Glutamatergic neuron (in vitro differentiated cells): Measurements from ENCODE around the gene RAB6B. TPM values are rescaled to one million over a fixed set of nuclear protein-coding genes. Genes with fewer than 3 reads are reported as not detected.

ENCODE experiments used
- DNase-seq: peaks from one replicate; pipeline ENCODE4 v3.0.0; 2022
- H3K27ac Mint-ChIP-seq: one replicate; pipeline ENCODE4 v1.8.0; 2020; ENCODE audit warnings: mild to moderate bottlenecking, mixed read lengths, inconsistent platforms; ENCODE audit not compliant: unreplicated experiment
- H3K27me3 Mint-ChIP-seq: one replicate; pipeline ENCODE4 v1.8.0; 2020; ENCODE audit warnings: mild to moderate bottlenecking, moderate library complexity, mixed read lengths, inconsistent platforms; ENCODE audit not compliant: unreplicated experiment
- H3K36me3 Mint-ChIP-seq: one replicate; pipeline ENCODE4 v1.8.0; 2020; ENCODE audit warnings: mild to moderate bottlenecking, mixed read lengths, inconsistent platforms; ENCODE audit not compliant: unreplicated experiment
- H3K4me1 Mint-ChIP-seq: one replicate; pipeline ENCODE4 v1.8.0; 2020; ENCODE audit warnings: mild to moderate bottlenecking, low read depth, mixed read lengths, inconsistent platforms; ENCODE audit not compliant: unreplicated experiment
- H3K4me3 Mint-ChIP-seq: one replicate; pipeline ENCODE4 v1.8.0; 2020; ENCODE audit warnings: mild to moderate bottlenecking, mixed read lengths, inconsistent platforms; ENCODE audit not compliant: unreplicated experiment
- H3K9me3 Mint-ChIP-seq: one replicate; pipeline ENCODE4 v1.8.0; 2020; ENCODE audit warnings: mild to moderate bottlenecking, moderate library complexity, mixed read lengths, inconsistent platforms; ENCODE audit not compliant: unreplicated experiment
- CTCF ChIP-seq: fragments of 200-600 bp; sonication (generic); IDR thresholded peaks from one replicate; pipeline ENCODE4 v1.5.0; 2021; ENCODE audit not compliant: partially characterized antibody, unreplicated experiment
- total RNA-seq: library from RNA; stranded (reverse); fragmentation: NEBNext Ultra II Directional; extraction: Animal tissue kit (Norgen Biotek cat#: 25700); gene quantifications from one replicate; pipeline ENCODE4 v1.2.1, GENCODE V29; 2021; ENCODE audit not compliant: unreplicated experiment

Gene RAB6B
- total RNA-seq, 1 donor from 2014 or later = 222 TPM

GRCh38 chr3:133864616-133865015, 31.1 kb downstream of the RAB6B start:
- no peak for TF ChIP-seq CTCF
- no peak overlapping the region for H3K4me3 Mint-ChIP-seq
- peaks cover 11% of the 10 kb centered on the region for H3K27me3 Mint-ChIP-seq
- no peak for DNase-seq
- H3K4me1 Mint-ChIP-seq = peaks cover 34% of the 10 kb centered on the region
- peaks cover 3% of the 10 kb centered on the region for H3K9me3 Mint-ChIP-seq
- no peak overlapping the region for H3K27ac Mint-ChIP-seq
- H3K36me3 Mint-ChIP-seq = no peaks in the 10 kb centered on the region

- Mint-ChIP-seq H3K27me3 (peaks cover 9% of the 10 kb centered on the region), H3K4me1 (peaks cover 31% of the 10 kb centered on the region), H3K27ac (no peak overlapping the region), H3K9me3 (peaks cover 3% of the 10 kb centered on the region), H3K36me3 (no peaks in the 10 kb centered on the region), H3K4me3 (no peak overlapping the region)
- no peak for DNase-seq
- no peak for TF ChIP-seq CTCF
Measured at GRCh38 chr3:133863911-133864310, 31.8 kb downstream of the RAB6B start.

- H3K36me3 Mint-ChIP-seq = no peaks in the 10 kb centered on the region
- DNase-seq = no peak
- peaks cover 5% of the 10 kb centered on the region for H3K9me3 Mint-ChIP-seq
- H3K4me3 Mint-ChIP-seq = no peak overlapping the region
- no peak for TF ChIP-seq CTCF
- peaks cover 21% of the 10 kb centered on the region for H3K4me1 Mint-ChIP-seq
- peak overlapping the region; percentile 49 for H3K27ac Mint-ChIP-seq
- peaks cover 9% of the 10 kb centered on the region for H3K27me3 Mint-ChIP-seq
Measured at GRCh38 chr3:133862161-133862560, 33.5 kb downstream of the RAB6B start.

GRCh38 chr3:133860519-133860918, 35.2 kb downstream of the RAB6B start:
- Mint-ChIP-seq H3K27me3 (peaks cover 9% of the 10 kb centered on the region), H3K27ac (no peak overlapping the region), H3K36me3 (no peaks in the 10 kb centered on the region), H3K4me3 (no peak overlapping the region), H3K9me3 (peaks cover 5% of the 10 kb centered on the region), H3K4me1 (peaks cover 20% of the 10 kb centered on the region)
- TF ChIP-seq CTCF = no peak
- no peak for DNase-seq

- no peak for TF ChIP-seq CTCF
- peaks cover 18% of the 10 kb centered on the region for H3K4me1 Mint-ChIP-seq
- H3K36me3 Mint-ChIP-seq = no peaks in the 10 kb centered on the region
- no peak overlapping the region for H3K4me3 Mint-ChIP-seq
- peaks cover 4% of the 10 kb centered on the region for H3K9me3 Mint-ChIP-seq
- peaks cover 9% of the 10 kb centered on the region for H3K27me3 Mint-ChIP-seq
- no peak overlapping the region for H3K27ac Mint-ChIP-seq
- no peak for DNase-seq
Measured at GRCh38 chr3:133859381-133860234, 36.1 kb downstream of the RAB6B start.
